Caco-2 (cell line): Measurements from ENCODE around the gene CACNA1C. TPM values are rescaled to one million over a fixed set of nuclear protein-coding genes. Genes with fewer than 3 reads are reported as not detected.

ENCODE experiments used
- BruUV-seq: library from RNA; stranded (reverse); fragments of 400-500 nt; replicated peaks from 2 replicates; lab custom pipeline; 2021; lab: Mats Ljungman, UMichigan
- CTCF ChIA-PET: fragments of 300-600 bp; sonication (Branson Sonifier 250); formaldehyde crosslinking; loops from one replicate; lab custom pipeline; 2022; ENCODE audit warnings: antibody characterized with exemption; lab: Charles Lee
- POLR2A ChIA-PET: fragments of 300-600 bp; sonication (Branson Sonifier 250); formaldehyde crosslinking; loops from one replicate; lab custom pipeline; 2022; ENCODE audit warnings: antibody characterized with exemption; lab: Charles Lee
- DNase-seq, 2 experiments: peaks; one replicate each; pipeline versions ENCODE4 v3.0.0 to v3.0.0-alpha.2; 2020 to 2022
- H3K27me3 ChIP-seq: replicated peaks from 2 replicates; pipeline ENCODE4 v1.6.0; 2011; ENCODE audit warnings: low read length; ENCODE audit not compliant: control insufficient read depth, insufficient read depth
- H3K36me3 ChIP-seq: 2 replicates; pipeline ENCODE4 v1.5.1; 2011; ENCODE audit warnings: low read length; ENCODE audit not compliant: control insufficient read depth, insufficient read depth
- H3K4me1 ChIP-seq: fragments of 250-450 bp; sonication (Bioruptor Pico); 2 replicates; pipeline ENCODE4 v1.5.1; 2020; ENCODE audit warnings: mild to moderate bottlenecking
- H3K4me3 ChIP-seq: 2 replicates; pipeline ENCODE4 v1.5.1; 2011; ENCODE audit warnings: low read depth, mild to moderate bottlenecking, control low read depth, low read length
- H3K9me3 ChIP-seq: fragments of 250-450 bp; sonication (Bioruptor Pico); 2 replicates; pipeline ENCODE4 v1.5.1; 2020; ENCODE audit warnings: mild to moderate bottlenecking, moderate library complexity
- H3K27ac Mint-ChIP-seq: one replicate; pipeline ENCODE4 v1.8.0; 2022; ENCODE audit warnings: mixed read lengths; ENCODE audit not compliant: unreplicated experiment
- H3K27me3 Mint-ChIP-seq: one replicate; pipeline ENCODE4 v1.8.0; 2022; ENCODE audit warnings: mixed read lengths; ENCODE audit not compliant: insufficient read depth, unreplicated experiment
- H3K36me3 Mint-ChIP-seq: one replicate; pipeline ENCODE4 v1.8.0; 2022; ENCODE audit warnings: mild to moderate bottlenecking, mixed read lengths; ENCODE audit not compliant: insufficient read depth, unreplicated experiment
- H3K4me1 Mint-ChIP-seq: one replicate; pipeline ENCODE4 v1.8.0; 2022; ENCODE audit warnings: low read depth, mixed read lengths; ENCODE audit not compliant: unreplicated experiment
- H3K4me3 Mint-ChIP-seq: one replicate; pipeline ENCODE4 v1.8.0; 2022; ENCODE audit warnings: mild to moderate bottlenecking, moderate library complexity, mixed read lengths; ENCODE audit not compliant: unreplicated experiment
- H3K9me3 Mint-ChIP-seq: one replicate; pipeline ENCODE4 v1.8.0; 2022; ENCODE audit warnings: mixed read lengths; ENCODE audit not compliant: unreplicated experiment
- CTCF ChIP-seq, 2 experiments: fragments of 200-600 bp in 1 of 2; IDR thresholded peaks; 1 replicate in 1 of 2; 2 replicates in 1 of 2; pipeline versions ENCODE4 v1.5.1 to v1.8.0; 2011 to 2022; ENCODE audit warnings: antibody characterized with exemption in 1 of 2, control low read depth in 1 of 2, inconsistent platforms in 1 of 2, low read depth in 1 of 2, low read length in 1 of 2, mild to moderate bottlenecking in 1 of 2, moderate library complexity in 1 of 2; ENCODE audit not compliant: insufficient read depth in 1 of 2, severe bottlenecking in 1 of 2, unreplicated experiment in 1 of 2
- intact Hi-C: fragments of 100-400 bp; cut with micrococcal nuclease; formaldehyde crosslinking; loops from one replicate; pipeline ENCODE4 v1.10.0; 2022; ENCODE audit not compliant: unreplicated experiment
- total RNA-seq: library from RNA; stranded (reverse); gene quantifications from 2 replicates; pipeline ENCODE4 v1.2.3, GENCODE V29; 2022

CACNA1C gene
- total RNA-seq, 1 experiment from 2014 or later, result not detected

- Histone ChIP-seq H3K4me1 (no peaks in the 10 kb centered on the region), H3K27me3 (no peaks in the 10 kb centered on the region; the same call in 1 of the 2 replicates), H3K4me3 (no peak overlapping the region), H3K9me3 (no peaks in the 10 kb centered on the region), H3K36me3 (no peaks in the 10 kb centered on the region)
- TF ChIP-seq CTCF (IDR thresholded peaks at IDR 0.05; ENCODE audit: insufficient read depth in 1 of 2, low read depth in 1 of 2, low read length in 1 of 2, severe bottlenecking in 1 of 2, unreplicated experiment in 1 of 2), result no peak
- Mint-ChIP-seq H3K4me3 (no peak overlapping the region), H3K4me1 (no peaks in the 10 kb centered on the region), H3K27ac (no peak overlapping the region), H3K9me3 (no peaks in the 10 kb centered on the region), H3K36me3 (no peaks in the 10 kb centered on the region), H3K27me3 (peaks cover 14% of the 10 kb centered on the region)
- no peak for DNase-seq
- intact Hi-C loops, result no loop called here
- POLR2A ChIA-PET, result no interaction called here
- CTCF ChIA-PET, result no interaction called here
- BruUV-seq, result no TSS peak
Measured at GRCh38 chr12:2455410-2455809, 402.6 kb downstream of the CACNA1C start.

GRCh38 chr12:2456122-2456812 lies 403.5 kb downstream of the CACNA1C start:
- BruUV-seq, result no TSS peak
- POLR2A ChIA-PET, result no interaction called here
- CTCF ChIA-PET, result no interaction called here
- no peak for DNase-seq
- H3K36me3 Mint-ChIP-seq, result no peaks in the 10 kb centered on the region
- Histone ChIP-seq H3K27me3 (no peaks in the 10 kb centered on the region; the same call in 1 of the 2 replicates), H3K9me3 (no peaks in the 10 kb centered on the region), H3K4me3 (no peak overlapping the region), H3K4me1 (no peaks in the 10 kb centered on the region), H3K36me3 (no peaks in the 10 kb centered on the region)
- intact Hi-C loops, result no loop called here
- no peak for TF ChIP-seq CTCF (IDR thresholded peaks at IDR 0.05; ENCODE audit: insufficient read depth in 1 of 2, low read depth in 1 of 2, low read length in 1 of 2, severe bottlenecking in 1 of 2, unreplicated experiment in 1 of 2)
- H3K27me3 Mint-ChIP-seq, result peaks cover 18% of the 10 kb centered on the region
- H3K4me1 Mint-ChIP-seq, result no peaks in the 10 kb centered on the region
- no peak overlapping the region for H3K4me3 Mint-ChIP-seq
- H3K9me3 Mint-ChIP-seq, result no peaks in the 10 kb centered on the region
- no peak overlapping the region for H3K27ac Mint-ChIP-seq

GRCh38 chr12:2456813-2457186 lies 404.0 kb downstream of the CACNA1C start:
- Histone ChIP-seq H3K4me1 (no peaks in the 10 kb centered on the region), H3K36me3 (no peaks in the 10 kb centered on the region), H3K9me3 (no peaks in the 10 kb centered on the region), H3K27me3 (no peaks in the 10 kb centered on the region; the same call in 1 of the 2 replicates), H3K4me3 (no peak overlapping the region)
- Mint-ChIP-seq H3K9me3 (no peaks in the 10 kb centered on the region), H3K27me3 (peaks cover 19% of the 10 kb centered on the region), H3K4me3 (no peak overlapping the region), H3K27ac (no peak overlapping the region), H3K36me3 (no peaks in the 10 kb centered on the region), H3K4me1 (no peaks in the 10 kb centered on the region)
- BruUV-seq, result no TSS peak
- POLR2A ChIA-PET, result no interaction called here
- intact Hi-C loops, result no loop called here
- CTCF ChIA-PET, result no interaction called here
- no peak for TF ChIP-seq CTCF (IDR thresholded peaks at IDR 0.05; ENCODE audit: insufficient read depth in 1 of 2, low read depth in 1 of 2, low read length in 1 of 2, severe bottlenecking in 1 of 2, unreplicated experiment in 1 of 2)
- DNase-seq, result no peak
